Occipital lobe (tissue), 3 donors: Measurements from ENCODE around the gene RBM44. TPM values are rescaled to one million over a fixed set of nuclear protein-coding genes. Genes with fewer than 3 reads are reported as not detected.

Experiments
- DNase-seq: peaks from one replicate; lab custom pipeline; 2025; lab: John Stamatoyannopoulos, UW
- small RNA-seq: library from RNA; depleted of rRNA; stranded (forward); fragments of <200 nt; gene quantifications from one replicate; pipeline ENCODE3, GENCODE V24; 2014
- total RNA-seq: library from RNA; depleted of rRNA; stranded (reverse); fragments of >200 nt; gene quantifications from one replicate; pipeline ENCODE4 v1.2.3, GENCODE V29; 2014

RBM44 gene
- total RNA-seq, 1 donor from 2014 or later = 5.1 TPM

DNA sequence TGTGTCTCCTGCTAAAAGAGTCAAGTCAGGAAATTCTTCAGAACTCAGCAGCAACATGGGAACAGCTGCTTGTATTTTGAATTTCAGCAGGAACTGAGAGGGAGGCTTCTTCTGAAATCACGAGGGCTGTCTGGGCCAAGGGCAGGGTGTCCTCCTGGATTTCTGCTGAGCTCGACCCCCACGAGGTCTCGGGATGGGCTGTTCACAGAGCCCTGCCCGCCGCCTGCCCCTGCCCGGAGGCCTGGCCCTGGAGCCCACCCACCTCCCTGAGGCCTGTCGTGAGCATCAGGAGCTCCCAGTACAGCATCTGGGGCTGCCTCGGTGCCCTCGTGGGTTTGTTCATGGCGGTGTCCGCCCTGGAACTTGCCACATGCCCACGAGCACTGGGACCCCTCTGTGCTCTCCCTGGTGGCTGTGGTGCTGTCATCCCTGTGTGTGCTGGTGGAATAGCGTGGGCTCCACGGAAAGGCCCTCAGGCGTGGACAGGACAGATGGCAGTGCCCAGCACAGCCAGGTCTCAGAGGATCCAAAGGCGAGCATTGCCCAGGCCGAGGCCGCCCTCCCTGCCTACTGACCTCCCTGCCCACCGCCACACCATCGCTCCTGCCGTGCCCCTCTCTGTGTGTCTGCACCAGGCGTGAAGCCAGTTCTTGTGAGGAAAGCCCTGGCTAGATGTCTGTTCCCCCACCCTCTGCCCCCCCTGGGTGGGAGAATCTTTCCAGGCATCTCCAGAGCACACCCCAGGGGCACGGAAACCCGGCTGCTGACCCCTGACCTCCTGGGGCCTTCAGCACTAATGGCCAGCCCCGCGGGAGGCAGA is 86.7 kb downstream of the RBM44 start:
- DNase-seq = no peak

DNA sequence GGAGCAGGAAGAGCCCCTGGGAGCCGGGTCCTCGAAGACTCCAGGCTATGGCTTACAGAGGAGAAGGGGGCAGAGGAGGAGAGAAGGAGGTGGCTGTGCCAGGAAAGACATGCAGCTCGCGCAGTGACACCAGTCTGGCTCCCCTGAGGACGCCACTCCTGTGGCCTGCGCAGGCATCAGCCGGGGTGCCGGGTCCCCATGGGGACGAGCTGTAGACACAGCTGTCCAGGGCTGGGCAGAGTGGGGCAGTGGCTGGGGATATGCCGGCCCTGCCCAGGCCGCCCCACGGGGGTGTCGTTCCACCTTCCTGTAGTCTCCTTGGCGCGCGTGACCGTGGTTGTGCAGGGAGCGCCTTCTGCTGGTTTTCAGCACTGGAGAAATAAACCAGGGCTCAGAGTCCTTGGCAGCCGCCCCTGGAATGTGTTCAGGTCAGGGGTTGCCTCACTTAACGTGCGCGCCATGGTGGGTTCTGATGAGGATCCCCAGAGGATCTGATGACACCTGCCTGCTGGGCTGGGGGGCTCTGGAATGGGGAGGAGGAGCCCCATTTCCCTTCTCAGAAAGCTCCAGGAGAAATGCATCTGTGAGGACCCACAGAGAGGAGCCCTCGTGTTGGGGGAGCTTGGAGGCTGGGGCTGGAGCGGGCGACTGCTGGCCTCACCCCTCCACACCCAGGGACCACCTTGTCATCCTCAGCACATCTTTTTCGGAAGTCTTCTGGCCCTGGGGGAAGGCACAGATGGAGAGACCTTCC is 87.5 kb downstream of the RBM44 start:
- no peak for DNase-seq

DNA sequence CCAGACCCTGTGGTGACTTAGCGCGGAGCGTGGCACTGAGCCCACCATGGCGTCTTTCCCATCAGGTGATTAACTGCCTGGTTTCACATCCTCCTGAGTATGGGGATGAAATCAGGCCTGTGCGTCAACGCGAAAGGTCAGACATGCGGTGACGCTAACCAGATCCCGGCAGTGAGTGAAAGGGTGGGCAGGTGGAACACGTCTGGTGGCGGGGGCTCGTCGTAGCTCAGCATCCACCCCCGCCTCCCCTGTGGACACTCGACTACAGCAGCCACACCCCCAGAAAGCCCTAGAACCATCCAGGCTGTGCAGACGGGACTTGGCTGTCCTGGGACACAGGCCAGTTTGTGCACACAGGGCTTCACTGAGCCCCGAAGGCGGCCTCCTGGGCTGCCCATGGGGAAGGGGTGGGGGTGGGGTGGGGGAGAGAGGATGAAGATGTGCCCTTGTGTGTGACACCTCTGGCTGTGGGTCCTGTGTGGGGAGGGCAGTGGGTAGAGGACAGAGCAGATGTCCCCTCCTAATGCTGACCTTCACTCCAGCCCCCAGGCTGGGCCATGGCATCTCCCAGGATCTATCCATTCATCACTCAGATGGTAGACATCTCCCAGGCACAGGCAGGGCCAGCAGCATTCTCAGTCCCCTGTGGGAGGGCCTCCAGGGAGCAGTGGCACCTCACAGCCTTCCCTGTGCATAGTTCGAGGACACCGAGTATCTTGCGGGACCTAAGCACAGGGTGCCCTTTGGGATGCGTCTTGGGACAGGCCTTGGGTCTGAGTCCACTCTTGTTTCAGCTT is 88.3 kb downstream of the RBM44 start:
- DNase-seq = no peak

DNA sequence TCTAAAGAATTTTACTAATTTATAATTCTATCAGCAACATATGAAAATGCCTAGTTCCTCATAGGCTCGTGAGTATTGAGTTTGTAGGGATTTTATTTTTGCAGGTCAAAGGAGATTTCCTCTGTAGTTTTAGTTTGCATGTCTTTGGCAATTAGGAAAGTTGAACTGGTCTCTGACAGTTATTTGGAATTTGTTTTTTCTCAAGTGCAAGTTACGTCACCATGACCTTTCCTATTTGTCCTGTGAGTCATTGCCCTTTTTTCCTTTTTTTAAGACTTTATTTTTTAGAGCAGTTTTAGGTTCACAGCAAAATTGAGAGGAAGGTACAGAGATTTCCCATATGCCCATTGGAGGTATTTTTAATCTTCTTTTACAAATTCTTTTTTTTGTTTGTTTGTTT is 89.8 kb downstream of the RBM44 start:
- no peak for DNase-seq

DNA sequence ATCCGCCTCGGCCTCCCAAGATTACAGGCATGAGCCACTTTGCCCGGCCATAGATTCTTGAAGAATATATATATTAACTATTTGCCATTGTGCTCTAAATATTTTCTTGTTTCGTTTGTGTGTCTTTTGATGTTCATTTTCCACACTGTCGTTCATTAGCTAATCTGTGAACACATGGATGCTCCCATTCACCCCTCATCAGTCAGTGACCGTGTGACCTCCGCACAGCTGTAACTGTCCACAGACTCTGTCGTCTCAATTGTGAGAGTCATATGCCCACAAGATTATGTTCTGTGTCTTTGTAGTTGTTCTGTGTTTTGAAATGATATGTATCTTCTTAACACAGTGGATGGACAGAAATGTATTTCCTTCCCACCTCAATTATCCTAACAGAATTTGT is 90.4 kb downstream of the RBM44 start:
- no peak for DNase-seq

GRCh38 chr2:237889811-237890210 is 91.2 kb downstream of the RBM44 start:
- DNase-seq = no peak

Small RNA genes lying within 50 kb of the gene (small RNA-seq; reads per million reads assigned to genes)
- not detected for gene RF00157

Other genes starting within 250 kb of the RBM44 start
- gene PRLH, start 232.2 kb upstream of the RBM44 start, total RNA-seq = not detected
- 0.16 TPM for gene RAB17, start 208.0 kb upstream of the RBM44 start, total RNA-seq
- 29.0 TPM for gene LRRFIP1, start 171.2 kb upstream of the RBM44 start, total RNA-seq
- 2.7 TPM for gene RAMP1, start 60.8 kb downstream of the RBM44 start, total RNA-seq
- 30.9 TPM for gene UBE2F, start 168.2 kb downstream of the RBM44 start, total RNA-seq